ENCODE measurements around the gene ZNF628.
A peak's percentile ranks its signal among the peaks of the same experiment; 100 is the strongest.

Gene ZNF628

GRCh38 chr19:55451163-55451964 lies 25.1 kb upstream of the ZNF628 start:
- no peak for DNase-seq

GRCh38 chr19:55451965-55452748 lies 24.3 kb upstream of the ZNF628 start:
- DNase-seq, result no peak

- peak; percentile 41 for DNase-seq
These were observed 23.6 kb upstream of the ZNF628 start for GRCh38 chr19:55452749-55453346.

GRCh38 chr19:55453511-55454260 lies 22.7 kb upstream of the ZNF628 start:
- DNase-seq, result no peak

- peak; percentile 56 for DNase-seq
These were observed 21.6 kb upstream of the ZNF628 start for GRCh38 chr19:55454787-55455243.

- no peak for DNase-seq
These were observed 20.7 kb upstream of the ZNF628 start for GRCh38 chr19:55455576-55456235.

- no peak for DNase-seq
These were observed 20.1 kb upstream of the ZNF628 start for GRCh38 chr19:55456347-55456746.

- no peak for DNase-seq
These were observed 18.5 kb upstream of the ZNF628 start for GRCh38 chr19:55457683-55458457.

GRCh38 chr19:55459551-55459949 lies 16.9 kb upstream of the ZNF628 start:
- DNase-seq, result no peak

GRCh38 chr19:55459950-55460657 lies 16.3 kb upstream of the ZNF628 start:
- peak; percentile 8 for DNase-seq

GRCh38 chr19:55460670-55461258 lies 15.7 kb upstream of the ZNF628 start:
- DNase-seq, result peak; percentile 71

GRCh38 chr19:55461259-55461973 lies 15.0 kb upstream of the ZNF628 start, which contains the start of gene ISOC2:
TSS of gene ISOC2 (minus strand) at chr19:55461642. CDS start at chr19:55456486, 5,156 bp downstream.
- DNase-seq, result peak; percentile 100

- DNase-seq, result peak; percentile 36
These were observed 14.3 kb upstream of the ZNF628 start for GRCh38 chr19:55461974-55462626.

- DNase-seq, result no peak
These were observed 13.7 kb upstream of the ZNF628 start for GRCh38 chr19:55462722-55463121.

GRCh38 chr19:55463583-55464031 lies 12.8 kb upstream of the ZNF628 start:
- DNase-seq, result no peak

- no peak for DNase-seq
These were observed 12.3 kb upstream of the ZNF628 start for GRCh38 chr19:55464039-55464661.

- DNase-seq, result no peak
These were observed 11.8 kb upstream of the ZNF628 start, which contains the start of gene C19orf85 for GRCh38 chr19:55464662-55465054. TSS of gene C19orf85 (minus strand) at chr19:55464751. CDS start at chr19:55464554, 197 bp downstream.

Data from suppressor macrophage treated with lipopolysaccharide for 4 hours (primary cell).